Panc1 (cell line): ENCODE data around the gene PPP1R8.

Source experiments
- CTCF ChIP-seq: fragments of 450-650 bp; IDR thresholded peaks from 2 replicates; pipeline ENCODE4 v1.5.1; 2017; ENCODE audit warnings: mild to moderate bottlenecking
- POLR2AphosphoS5 ChIP-seq: IDR thresholded peaks from 2 replicates; pipeline ENCODE4 v1.6.1; 2012; ENCODE audit warnings: mild to moderate bottlenecking, low read depth, low read length, moderate library complexity
- REST ChIP-seq, 2 experiments: IDR thresholded peaks; 2 replicates each; pipeline ENCODE4 v1.6.1; 2011 to 2012; ENCODE audit warnings: low read depth in 2 of 2, control low read depth in 1 of 2, low read length in 1 of 2, mild to moderate bottlenecking in 1 of 2, moderate library complexity in 1 of 2; ENCODE audit not compliant: insufficient read depth in 1 of 2
- SIN3A ChIP-seq: IDR thresholded peaks from 2 replicates; pipeline ENCODE4 v1.6.1; 2012; ENCODE audit warnings: low read depth, mild to moderate bottlenecking, low read length, moderate library complexity, borderline replicate concordance; ENCODE audit not compliant: insufficient read depth
- TCF7L2 ChIP-seq: IDR thresholded peaks from 2 replicates; pipeline ENCODE4 v1.6.1; 2011; ENCODE audit warnings: mild to moderate bottlenecking, low read depth, low read length, inconsistent platforms

DNA sequence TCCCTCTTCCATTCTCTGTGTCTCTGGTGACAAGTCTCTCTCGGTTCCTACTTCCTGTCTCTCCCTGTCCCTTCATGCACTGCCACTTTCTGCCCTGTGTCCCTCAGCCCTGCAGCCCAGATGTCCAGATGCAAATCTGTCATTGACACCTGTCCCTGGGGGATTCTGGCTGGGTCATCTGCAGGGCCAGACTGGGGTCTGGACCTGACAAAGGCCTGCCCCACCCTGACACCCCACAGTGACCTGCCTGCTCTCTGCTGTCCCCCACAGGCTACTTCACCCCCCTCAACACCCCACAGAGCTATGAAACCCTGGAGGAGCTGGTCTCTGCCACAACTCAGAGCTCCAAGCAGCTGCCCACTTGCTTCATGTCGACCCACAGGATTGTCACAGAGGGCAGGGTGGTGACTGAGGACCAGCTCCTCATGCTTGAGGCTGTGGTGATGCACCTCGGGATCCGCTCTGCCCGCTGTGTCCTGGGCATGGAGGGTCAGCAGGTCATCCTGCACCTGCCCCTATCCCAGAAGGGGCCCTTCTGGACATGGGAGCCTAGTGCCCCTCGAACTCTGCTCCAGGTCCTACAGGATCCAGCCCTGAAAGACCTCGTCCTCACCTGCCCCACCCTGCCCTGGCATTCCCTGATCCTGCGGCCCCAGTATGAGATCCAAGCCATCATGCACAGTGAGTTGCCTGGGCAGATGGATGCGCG lies 48.9 kb downstream of the PPP1R8 start:
- TF ChIP-seq CTCF: no peak
- no peak for TF ChIP-seq SIN3A
- no peak for TF ChIP-seq REST (IDR thresholded peaks at IDR 0.05; ENCODE audit: insufficient read depth in 1 of 2, low read depth in 2 of 2, low read length in 1 of 2)
- TF ChIP-seq POLR2AphosphoS5: no peak
- no peak for TF ChIP-seq TCF7L2
